Inflammatory macrophage treated with lipopolysaccharide for 1 hour (primary cell): ENCODE results near the gene KIRREL3.

Source experiments
- DNase-seq, 2 donors: peaks; one replicate each; pipeline ENCODE4 v3.0.0-alpha.2; 2020 to 2022

KIRREL3 gene

DNA sequence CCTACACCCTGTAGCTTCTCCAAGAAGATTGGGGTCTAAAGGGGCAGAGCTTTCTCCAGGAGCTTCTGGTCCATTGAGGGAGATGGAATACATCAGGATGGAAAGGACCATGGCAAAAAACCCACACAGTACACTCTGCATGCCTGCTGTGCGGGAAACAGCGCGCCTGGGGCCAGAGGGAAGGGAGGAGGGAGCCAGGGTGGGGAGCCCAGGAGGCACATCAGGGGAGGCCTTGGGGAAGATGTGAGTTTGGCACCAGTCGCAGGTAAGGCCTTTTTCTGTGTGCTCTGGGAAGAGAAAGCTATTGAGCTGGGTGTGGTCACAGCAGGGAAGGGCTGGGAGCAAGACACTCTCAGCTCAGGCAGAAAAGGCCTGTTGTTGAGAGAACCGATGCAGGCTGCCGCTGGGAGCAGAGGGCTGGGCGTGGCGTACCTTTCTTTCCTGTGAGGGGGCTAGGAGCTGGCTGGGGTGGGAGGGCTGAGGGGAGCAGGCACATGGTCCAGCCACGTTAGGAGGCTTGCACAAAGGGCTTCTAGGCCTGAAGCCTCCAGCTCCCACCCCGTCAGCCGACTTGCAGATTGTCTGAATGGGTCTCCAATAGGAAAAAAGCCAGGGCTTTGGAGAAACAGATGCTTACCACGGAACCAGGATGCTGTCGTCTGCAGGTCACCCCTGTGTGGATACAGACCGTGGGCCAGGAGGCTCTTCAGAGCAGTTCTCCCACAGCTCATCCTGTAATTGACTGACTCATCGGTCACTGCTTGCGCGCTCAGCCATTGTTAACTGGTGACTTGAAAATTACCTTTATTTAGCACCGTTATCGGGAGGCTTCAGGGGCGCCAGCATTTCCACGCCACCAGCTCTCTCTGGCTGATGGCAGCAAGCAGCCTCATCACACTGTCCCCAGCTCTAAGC is 407.8 kb downstream of the KIRREL3 start:
- no peak for DNase-seq

DNA sequence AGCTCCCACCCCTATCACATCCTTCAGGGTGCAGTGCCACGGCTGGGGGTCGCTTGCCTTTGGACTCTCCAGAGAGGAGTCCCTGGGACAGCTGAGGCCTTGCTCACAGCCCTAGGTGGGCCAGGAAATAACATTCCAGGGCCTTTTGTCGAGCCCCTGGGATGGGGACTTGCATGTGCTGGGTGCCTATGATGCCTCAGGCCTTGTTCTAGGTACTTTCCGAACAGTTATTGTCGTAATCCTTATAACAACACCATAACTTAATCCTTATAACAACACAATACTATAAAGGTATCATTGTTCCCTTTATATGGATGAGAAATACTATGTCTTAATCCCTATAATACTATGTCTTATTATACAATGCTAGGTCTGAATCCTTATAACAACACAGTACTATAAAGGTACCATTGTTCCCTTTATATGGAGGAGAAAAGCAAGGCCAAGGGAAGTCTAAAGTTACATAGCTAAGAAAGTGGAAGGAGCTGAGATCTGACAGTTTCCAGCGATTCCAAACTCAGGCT is 408.5 kb downstream of the KIRREL3 start:
- no peak for DNase-seq

DNA sequence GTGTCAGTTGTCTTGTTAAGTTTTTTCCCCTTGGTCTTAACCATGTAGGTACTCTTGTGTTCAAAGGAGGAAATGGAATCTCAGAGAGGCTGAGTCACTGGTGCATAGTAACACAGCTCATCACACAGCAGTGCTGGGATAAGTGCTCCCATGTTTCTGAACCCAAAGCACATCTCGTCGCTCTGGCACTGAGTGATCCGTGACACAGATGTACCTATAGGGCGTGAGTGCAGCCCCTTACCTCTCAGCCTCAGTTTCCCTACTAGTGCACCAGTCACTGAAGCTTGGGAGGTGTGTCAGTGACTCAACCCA is 411.1 kb downstream of the KIRREL3 start:
- DNase-seq, result no peak

DNA sequence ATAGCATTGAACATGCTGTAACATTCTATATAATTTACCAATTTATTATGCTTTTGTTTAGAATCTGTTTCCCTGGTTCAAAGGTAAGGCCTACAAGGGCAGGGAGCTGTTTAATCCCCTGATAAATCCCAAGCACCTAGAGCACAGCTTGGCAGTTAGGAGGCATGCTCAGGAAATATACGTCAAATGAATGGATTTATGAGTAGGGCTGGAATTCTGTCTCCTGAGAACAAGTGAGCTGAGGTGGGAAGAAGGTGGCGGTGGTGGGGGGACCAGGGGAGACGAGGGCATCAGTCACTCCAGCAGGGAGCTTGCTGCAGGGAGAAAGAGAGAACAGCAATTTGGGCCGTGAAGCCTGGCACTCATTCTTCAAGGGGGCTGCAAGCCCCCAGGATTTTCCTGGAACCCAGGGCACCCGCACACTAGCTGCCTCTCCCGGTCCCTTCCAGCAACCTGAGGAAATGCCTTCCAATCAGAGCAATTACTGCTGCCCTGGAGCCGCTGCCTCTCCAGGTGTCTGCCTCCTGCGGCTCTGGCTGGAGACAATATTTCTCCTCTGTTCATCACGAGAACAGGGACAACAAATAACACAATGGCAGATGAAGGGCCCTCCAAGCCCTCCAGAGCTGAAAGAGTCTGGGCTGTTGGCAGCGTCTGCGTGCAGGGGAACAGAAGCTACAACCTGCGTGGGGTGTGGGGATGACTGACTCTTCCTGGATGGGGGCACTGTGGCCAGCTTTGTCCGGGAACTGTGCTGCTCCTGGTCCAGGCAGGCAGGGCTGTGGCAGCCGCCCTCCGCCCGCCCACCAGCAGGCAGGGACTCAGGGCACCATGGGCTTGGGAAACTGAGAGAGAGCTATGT is 411.7 kb downstream of the KIRREL3 start:
- no peak for DNase-seq

DNA sequence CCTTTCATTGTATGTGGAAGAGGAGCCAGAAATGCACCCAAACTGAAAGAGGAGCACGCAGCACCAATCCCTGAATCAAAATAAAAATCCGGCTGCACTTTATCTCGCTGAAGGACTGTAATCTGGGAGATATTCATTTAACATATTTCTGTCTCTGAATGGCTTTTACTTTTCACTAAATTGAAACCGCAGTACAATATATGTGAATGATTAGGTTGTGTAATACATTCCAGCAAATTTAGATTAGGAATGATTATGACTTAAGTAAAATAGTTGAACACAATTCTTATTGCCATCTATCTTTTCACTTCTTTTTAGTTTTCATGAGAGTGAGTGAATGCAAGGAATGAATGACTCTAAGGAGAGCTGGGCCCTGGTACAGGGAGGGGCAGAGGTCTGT is 413.0 kb downstream of the KIRREL3 start:
- no peak for DNase-seq

DNA sequence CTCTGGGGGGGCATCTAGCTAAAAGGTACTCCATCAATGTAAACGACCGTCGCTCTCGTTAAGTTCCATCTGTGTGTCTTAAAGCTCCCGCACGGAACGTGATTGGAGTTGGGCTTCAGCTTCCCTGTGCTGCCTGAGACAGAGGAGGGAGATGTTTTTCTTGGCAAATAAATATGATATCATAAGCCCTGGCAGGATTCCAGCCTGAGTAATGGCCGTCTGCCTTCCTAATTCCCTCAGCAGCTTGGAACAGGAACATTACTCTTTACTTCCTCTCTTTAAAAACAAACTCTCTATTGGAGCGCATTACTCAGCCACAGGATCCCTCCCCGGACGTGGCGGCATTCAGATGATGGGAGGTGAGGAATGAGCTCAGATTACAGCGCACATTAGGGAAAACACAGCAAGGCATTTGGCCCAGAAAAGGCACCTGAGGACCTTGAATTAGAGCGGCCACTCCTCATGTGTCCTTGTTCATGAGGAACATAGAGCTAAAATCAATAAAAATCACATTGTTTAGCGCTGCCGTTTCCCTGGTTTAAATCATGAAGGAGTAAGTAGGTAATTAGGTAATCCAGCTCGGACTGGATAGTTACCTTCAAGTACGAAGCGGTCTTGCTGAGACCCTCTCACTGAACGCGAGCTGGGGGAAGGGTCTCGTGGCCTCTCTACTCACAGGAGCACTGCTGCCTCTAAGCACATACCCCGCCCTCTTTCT is 414.6 kb downstream of the KIRREL3 start:
- DNase-seq, result peak; percentile 38 to 49

DNA sequence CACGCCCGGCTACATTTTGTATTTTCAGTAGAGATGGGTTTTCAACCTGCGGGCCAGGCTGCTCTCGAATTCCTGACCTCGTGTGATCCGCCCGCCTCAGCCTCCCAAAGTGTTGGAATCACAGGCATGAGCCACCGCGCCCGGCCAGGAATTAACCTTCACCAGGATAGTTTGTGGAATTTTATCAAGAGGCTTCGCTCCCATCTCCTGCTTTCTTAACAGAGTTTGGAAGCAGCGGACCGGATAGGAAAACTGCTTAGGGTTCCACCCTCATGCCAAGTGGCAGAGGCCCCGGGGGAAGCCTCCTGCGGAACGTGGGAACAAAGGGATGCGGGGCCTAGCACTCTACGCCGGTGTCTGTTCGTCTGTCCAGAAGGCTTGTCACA is 415.2 kb downstream of the KIRREL3 start:
- DNase-seq, result no peak

DNA sequence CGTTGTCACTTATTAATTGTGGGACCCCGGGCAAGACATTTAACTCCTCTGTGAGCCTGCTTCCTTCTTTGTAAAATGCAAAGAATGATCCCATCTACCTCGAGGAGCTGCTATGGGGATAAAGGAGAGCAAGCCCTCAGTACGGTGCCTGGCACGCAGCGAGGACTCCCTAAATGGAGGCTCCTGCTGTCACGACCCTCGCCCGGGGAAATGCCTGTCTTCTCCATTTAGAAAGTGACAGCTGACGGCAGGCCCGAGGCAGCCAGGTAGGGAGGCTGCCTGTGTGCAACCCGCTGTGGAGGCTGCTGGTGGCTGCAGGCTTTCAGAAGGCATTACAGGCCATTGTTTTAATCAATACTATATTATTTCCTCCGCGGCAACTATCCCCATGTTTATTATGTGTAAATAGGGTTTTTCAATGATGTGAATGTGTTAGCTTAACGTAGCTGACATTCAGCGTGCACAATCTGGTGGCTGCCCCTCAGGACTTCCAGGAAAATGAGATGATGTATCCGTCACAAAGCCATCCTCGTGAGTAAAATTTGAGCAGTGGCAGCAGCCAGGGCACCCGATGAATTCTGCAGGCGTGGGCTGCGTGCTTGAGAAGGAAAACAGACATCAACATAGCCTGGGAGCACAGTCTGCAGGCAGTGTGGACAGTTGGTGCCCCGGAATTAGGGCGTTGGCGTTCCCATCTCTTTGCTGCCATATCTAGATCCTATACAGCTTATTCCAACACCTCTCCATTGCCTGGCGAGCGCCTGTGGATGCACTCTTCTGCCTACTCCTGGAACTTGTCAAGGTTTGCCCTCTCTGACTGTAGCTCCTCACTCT is 416.8 kb downstream of the KIRREL3 start:
- DNase-seq, result no peak

DNA sequence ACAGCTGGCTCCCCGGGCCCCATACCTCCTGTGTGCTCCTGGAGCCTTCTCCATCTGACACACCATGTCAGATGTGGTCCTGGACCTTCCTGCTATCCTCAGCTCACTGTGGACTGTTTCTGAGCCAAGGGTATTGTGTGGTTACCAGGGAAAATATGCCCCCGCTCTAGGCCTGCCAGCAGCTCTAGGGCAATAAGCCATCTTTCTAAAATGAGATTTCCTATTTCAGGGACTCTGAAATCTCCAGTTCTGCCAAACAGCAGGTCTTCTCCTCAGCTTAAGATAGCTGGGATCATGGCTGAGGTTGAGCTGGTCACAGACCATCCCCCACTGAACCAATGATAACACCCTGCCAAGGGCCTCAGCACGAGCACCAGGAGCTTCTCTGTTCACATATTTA is 417.5 kb downstream of the KIRREL3 start:
- DNase-seq, result no peak

DNA sequence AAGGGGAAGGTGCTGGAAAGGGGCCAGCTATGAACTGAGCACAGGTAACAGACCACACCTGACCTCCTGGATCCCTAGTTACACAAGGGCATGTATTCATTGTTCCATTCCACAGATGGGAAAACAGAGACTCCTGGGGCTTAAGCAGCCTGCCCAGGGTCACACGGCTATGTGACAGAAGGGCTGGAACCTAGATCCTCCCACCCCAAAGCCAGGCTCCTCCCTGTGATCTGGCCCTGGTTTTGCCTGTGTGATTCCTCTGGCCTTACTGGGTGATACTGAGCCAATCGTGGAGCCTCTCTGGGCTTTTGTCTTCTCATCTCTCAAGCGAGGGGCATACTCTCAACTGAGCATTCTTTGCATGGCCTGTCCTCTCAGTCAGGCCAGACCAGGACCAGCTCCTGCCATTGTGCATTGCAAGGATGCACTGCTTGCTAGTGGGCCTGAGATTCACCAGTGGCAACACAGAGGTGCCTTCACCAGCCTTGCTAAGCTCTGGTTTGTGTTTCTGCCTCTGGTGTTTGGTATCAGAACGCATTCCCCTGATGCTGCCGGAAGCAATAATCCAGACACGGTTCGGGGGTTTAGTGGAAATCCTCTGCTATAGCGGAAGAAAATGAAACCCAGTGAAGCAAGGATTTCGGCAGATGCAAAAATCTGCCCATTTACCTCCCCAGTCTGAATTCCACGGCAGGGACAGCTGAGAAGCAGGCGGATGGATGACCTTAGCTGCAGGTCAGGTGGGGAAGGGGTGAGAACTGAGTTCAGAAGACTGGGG is 418.5 kb downstream of the KIRREL3 start:
- no peak for DNase-seq

DNA sequence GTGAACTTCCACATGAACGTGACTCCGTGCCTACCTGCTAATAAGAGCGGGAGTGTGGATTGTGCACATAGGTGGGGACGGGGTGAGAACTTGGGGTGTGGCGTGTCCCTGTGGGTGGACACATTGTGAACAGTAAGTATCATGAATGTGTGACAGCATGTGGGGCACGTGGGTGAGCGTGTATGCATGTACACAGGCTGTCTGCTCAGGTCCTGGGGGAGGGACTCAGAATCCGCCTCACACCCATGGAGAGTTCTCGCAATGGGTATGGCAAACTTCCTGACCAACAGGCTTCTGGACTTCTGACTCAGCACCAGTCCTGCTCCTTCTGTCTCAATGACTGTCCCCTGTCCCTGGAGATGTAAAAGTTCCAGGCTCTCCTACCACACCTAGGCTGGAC is 422.1 kb downstream of the KIRREL3 start:
- DNase-seq, result no peak

DNA sequence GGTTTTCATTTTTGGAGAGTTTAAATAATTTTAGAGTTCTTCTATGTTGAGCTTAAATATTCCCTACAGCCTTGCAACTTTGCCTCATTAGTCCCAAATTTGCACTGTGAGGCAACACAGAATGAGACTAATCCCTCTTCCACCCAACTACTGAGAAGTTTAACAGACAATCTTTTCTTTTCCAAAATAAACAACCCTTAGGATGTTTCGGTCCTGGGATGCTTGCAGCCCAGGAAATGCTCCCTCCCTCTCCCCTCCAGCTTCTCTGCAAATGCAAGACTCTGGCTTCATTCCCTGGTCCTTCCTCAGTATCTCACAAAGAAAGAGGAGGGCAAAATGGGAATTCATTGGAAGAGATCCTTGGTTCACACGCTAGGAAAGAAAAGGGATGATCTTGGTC is 422.5 kb downstream of the KIRREL3 start:
- no peak for DNase-seq

DNA sequence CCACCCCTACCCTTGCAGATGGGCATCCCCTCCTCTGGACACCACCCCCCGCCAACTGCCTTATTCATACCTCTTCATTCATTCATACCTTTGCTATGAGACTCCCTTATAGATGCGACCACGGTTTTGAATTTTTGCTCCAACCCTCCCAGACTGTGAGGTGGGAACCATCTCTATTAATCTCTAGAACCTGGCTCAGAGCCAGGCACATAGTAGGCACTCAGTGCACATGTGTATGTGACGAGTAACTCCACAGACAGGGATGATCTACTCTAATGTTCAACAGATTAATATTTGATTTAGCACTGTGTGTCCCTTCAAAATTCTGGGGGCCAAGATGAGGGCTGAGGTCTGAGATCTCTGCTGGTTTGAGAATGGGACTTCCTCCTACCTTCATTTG is 424.7 kb downstream of the KIRREL3 start:
- DNase-seq, result no peak

DNA sequence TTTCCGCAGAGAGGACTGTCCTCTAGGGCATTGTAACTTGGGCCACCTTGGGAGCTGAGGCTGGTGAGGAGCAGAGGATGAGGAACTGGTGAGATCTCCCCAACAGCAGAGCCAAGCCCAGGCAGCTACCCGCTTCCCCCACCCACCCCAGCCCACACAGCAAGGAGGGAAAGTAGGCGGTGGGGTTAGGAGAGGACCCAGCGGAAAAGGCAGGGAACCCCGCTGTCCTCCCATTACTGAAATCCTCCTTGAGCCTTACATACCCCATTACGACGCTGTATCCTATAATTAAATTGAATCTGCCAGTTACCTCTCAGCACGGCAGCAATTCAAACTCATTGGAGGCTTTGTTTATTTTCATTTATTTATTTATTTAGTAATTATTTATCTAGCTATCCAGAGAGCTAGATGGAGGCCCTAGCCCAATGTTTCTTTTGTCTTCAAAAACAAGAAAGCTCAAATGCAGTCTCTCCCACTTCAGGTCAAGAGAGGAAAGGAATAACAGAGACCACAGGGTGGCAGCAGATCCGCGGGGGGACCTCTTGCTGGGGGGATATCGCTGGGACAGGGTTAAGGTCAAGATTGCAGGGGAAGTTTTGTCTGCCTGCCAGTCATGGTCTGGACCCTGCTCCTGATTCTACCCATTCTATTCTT is 427.1 kb downstream of the KIRREL3 start:
- DNase-seq, result no peak

DNA sequence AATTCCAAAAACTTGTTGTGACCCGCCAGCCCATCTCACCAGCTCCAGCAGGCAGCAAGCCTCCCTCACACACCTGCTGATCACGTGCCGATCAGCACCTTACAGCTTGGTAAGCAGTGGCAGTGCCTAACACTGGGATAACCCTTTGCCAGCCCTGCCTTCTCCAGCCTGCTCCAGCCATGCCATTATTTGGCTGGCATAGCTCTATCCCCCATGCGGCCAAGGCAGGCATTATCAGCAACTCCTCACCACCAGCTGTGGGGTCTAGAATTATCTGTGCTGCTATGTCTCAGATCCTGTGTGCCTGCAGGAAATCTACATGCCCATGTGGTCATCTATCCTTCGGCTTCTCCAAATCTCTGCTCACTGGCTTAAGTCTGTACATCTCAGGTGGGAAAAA is 430.1 kb downstream of the KIRREL3 start:
- DNase-seq, result no peak

DNA sequence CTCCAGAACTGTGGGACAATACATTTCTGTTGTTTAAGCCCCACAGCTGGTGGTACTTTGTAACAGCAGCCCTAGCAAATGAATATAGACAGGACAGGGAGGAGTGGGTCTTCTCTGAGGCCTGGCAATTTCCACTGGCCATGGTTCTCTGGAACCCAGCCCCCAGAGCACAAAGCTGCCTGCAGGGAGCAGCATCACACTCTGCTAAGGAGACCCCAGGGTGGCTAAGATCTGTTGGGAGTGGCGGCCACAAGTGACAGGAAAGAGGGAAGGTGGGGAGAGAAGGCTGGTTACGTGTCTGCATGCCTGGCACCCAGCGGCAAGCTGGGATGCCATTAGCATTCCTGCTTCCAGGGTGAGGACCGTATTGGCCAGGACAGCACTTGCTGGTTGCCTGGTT is 433.2 kb downstream of the KIRREL3 start:
- no peak for DNase-seq

DNA sequence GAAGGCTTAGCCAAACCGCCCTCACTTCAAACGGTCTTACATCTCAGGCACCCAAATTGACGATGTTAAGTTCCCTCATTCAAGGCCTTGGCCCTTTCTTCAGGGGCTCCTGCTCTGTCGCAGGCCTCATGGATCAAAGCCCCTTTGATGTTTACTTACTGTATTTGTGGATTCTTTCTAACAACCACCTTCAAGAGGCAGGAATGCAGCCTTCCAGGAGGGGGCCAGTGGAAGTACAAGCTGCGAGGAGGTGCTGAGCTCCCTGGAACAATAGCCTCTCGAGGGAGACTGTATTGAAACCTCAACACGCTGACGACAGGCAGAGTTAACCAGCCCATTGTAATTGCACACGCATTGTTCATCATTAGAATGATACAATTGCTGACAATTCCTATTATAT is 436.0 kb downstream of the KIRREL3 start:
- DNase-seq, result no peak

DNA sequence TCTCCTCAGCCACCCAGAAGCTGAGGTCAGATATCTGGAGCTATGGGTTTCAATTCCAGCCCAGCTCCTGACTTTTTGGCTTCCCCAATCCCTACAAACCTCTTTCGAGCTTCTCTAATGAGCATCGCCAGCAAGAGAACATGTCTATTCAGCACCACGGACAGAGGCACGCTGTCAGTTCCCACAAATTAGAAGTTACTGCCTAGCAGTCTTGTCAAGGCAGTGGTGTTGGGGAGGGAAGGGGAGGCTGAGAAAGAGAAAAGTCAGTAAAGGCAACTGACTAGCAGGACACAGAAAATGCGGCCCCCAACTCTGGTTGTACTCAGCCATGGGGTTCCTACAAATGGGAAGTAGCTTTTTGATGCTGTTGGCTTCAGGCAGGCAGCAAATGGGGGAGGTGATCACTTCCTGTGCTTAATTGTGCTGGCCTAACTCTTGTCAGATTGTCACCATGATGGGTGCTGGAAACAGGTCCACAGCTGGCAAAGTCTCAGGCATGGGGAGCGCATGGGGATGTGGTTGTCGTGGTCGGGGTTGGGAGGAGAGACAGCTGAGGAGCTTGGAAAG is 439.2 kb downstream of the KIRREL3 start:
- DNase-seq, result peak; percentile 2 to 26

DNA sequence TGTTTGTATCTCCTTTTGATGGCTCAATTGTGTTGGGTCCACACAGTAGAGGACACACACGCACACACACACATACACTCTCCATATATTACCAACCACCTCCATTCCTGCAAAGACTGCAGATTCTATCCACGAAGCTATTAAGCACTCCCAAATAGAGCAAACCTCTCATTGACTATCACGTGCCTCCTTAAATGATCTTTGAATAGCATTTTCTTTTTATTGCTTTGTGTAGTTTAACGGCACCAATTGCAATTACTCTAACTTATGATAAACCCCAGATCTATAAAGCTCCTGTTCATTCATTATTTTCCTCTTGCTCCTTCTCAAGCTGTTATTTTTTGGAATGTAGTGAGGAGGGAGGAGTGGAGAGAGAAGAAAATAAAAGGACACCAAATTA is 440.3 kb downstream of the KIRREL3 start:
- DNase-seq, result no peak
